ENCODE data around the gene AGAP2.

GRCh38 chr12:57777367-57777766 lies 38.8 kb upstream of the AGAP2 start:
- TF ChIP-seq CTCF (tag by site-specific recombination; IDR thresholded peaks at IDR 0.05) (no peak), ZSCAN4 (tag by site-specific recombination; IDR thresholded peaks at IDR 0.05) (no peak)
